GM12878 (cell line): ENCODE measurements around the gene PLEKHG4B.

Source experiments
- CBX5 ChIP-seq: sonication (generic); IDR thresholded peaks from 2 replicates; pipeline ENCODE4 v1.6.1; 2016; ENCODE audit warnings: low read depth, moderate library complexity, mild to moderate bottlenecking, inconsistent platforms
- JUNB ChIP-seq: IDR thresholded peaks from 2 replicates; pipeline ENCODE4 v1.6.1; 2016; ENCODE audit warnings: antibody characterized with exemption, mild to moderate bottlenecking
- JUND ChIP-seq: IDR thresholded peaks from 2 replicates; pipeline ENCODE4 v1.6.1; 2012; ENCODE audit warnings: low read depth, mild to moderate bottlenecking, low read length, improper control_type of control experiment, moderate library complexity
- MTA3 ChIP-seq: IDR thresholded peaks from 2 replicates; pipeline ENCODE4 v1.6.1; 2012; ENCODE audit warnings: low read length, inconsistent platforms, borderline replicate concordance
- POLR2AphosphoS2 ChIP-seq: IDR thresholded peaks from 2 replicates; pipeline ENCODE4 v1.6.1; 2011; ENCODE audit warnings: low read depth, mild to moderate bottlenecking, low read length, improper control_type of control experiment, moderate library complexity
- POLR2AphosphoS5 ChIP-seq: IDR thresholded peaks from 2 replicates; pipeline ENCODE4 v1.6.1; 2011; ENCODE audit warnings: mild to moderate bottlenecking, low read length, inconsistent platforms
- RAD21 ChIP-seq: IDR thresholded peaks from 2 replicates; pipeline ENCODE4 v1.6.1; 2011; ENCODE audit warnings: mild to moderate bottlenecking, low read depth, low read length, moderate library complexity; ENCODE audit not compliant: insufficient read depth
- RBBP5 ChIP-seq: fragments of 200-600 bp; sonication (generic); conservative IDR thresholded peaks from 2 replicates; pipeline ENCODE4 v1.6.1; 2016
- ZNF274 ChIP-seq: IDR thresholded peaks from one replicate; pipeline ENCODE4 v1.8.0; 2011; ENCODE audit not compliant: insufficient read length, insufficient read depth
- TF ChIP-seq, protein P1 (sequence below): fragments of 450-650 bp; conservative IDR thresholded peaks from 2 replicates; pipeline ENCODE4 v1.6.1; 2017; ENCODE audit warnings: mild to moderate bottlenecking, moderate library complexity
- TF ChIP-seq, protein P2 (sequence below): IDR thresholded peaks from 2 replicates; pipeline ENCODE4 v1.6.1; 2012; ENCODE audit warnings: mild to moderate bottlenecking, low read depth, low read length
- TF ChIP-seq, protein P3 (sequence below), 3 experiments: IDR thresholded peaks in 2 of 3; conservative IDR thresholded peaks in 1 of 3; 2 replicates each; pipeline ENCODE4 v1.5.1; 2011; ENCODE audit warnings: low read depth in 3 of 3, low read length in 3 of 3, mild to moderate bottlenecking in 3 of 3, control low read depth in 2 of 3, moderate library complexity in 2 of 3, inconsistent platforms in 1 of 3, mixed read lengths in 1 of 3; ENCODE audit not compliant: control insufficient read depth in 2 of 3, insufficient read depth in 1 of 3; ENCODE audit errors: extremely low read depth in 1 of 3

DNA sequence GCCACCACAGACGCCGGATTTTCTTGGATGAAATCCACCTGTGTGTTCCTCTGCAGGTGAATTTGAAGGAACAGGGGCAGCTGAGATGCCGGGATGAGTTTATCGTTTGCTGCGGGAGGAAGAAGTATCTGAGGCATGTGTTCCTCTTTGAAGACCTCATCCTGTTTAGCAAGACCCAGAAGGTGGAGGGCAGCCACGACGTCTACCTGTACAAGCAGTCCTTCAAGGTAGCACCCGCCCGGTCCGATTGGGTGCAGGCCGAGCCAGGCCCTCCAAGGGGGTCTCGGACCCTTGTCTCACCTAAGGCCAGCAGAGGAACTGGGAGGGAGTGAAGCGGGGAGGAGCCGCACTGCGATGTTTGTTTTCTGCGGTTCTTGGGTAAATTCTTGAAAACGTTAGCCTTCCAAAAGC lies 80.9 kb downstream of the PLEKHG4B start:
- TF ChIP-seq, protein P1, sequence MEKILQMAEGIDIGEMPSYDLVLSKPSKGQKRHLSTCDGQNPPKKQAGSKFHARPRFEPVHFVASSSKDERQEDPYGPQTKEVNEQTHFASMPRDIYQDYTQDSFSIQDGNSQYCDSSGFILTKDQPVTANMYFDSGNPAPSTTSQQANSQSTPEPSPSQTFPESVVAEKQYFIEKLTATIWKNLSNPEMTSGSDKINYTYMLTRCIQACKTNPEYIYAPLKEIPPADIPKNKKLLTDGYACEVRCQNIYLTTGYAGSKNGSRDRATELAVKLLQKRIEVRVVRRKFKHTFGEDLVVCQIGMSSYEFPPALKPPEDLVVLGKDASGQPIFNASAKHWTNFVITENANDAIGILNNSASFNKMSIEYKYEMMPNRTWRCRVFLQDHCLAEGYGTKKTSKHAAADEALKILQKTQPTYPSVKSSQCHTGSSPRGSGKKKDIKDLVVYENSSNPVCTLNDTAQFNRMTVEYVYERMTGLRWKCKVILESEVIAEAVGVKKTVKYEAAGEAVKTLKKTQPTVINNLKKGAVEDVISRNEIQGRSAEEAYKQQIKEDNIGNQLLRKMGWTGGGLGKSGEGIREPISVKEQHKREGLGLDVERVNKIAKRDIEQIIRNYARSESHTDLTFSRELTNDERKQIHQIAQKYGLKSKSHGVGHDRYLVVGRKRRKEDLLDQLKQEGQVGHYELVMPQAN = no peak
- TF ChIP-seq RBBP5 = no peak
- no peak for TF ChIP-seq ZNF274
- TF ChIP-seq, protein P2, sequence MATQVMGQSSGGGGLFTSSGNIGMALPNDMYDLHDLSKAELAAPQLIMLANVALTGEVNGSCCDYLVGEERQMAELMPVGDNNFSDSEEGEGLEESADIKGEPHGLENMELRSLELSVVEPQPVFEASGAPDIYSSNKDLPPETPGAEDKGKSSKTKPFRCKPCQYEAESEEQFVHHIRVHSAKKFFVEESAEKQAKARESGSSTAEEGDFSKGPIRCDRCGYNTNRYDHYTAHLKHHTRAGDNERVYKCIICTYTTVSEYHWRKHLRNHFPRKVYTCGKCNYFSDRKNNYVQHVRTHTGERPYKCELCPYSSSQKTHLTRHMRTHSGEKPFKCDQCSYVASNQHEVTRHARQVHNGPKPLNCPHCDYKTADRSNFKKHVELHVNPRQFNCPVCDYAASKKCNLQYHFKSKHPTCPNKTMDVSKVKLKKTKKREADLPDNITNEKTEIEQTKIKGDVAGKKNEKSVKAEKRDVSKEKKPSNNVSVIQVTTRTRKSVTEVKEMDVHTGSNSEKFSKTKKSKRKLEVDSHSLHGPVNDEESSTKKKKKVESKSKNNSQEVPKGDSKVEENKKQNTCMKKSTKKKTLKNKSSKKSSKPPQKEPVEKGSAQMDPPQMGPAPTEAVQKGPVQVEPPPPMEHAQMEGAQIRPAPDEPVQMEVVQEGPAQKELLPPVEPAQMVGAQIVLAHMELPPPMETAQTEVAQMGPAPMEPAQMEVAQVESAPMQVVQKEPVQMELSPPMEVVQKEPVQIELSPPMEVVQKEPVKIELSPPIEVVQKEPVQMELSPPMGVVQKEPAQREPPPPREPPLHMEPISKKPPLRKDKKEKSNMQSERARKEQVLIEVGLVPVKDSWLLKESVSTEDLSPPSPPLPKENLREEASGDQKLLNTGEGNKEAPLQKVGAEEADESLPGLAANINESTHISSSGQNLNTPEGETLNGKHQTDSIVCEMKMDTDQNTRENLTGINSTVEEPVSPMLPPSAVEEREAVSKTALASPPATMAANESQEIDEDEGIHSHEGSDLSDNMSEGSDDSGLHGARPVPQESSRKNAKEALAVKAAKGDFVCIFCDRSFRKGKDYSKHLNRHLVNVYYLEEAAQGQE = no peak
- TF ChIP-seq, protein P3, sequence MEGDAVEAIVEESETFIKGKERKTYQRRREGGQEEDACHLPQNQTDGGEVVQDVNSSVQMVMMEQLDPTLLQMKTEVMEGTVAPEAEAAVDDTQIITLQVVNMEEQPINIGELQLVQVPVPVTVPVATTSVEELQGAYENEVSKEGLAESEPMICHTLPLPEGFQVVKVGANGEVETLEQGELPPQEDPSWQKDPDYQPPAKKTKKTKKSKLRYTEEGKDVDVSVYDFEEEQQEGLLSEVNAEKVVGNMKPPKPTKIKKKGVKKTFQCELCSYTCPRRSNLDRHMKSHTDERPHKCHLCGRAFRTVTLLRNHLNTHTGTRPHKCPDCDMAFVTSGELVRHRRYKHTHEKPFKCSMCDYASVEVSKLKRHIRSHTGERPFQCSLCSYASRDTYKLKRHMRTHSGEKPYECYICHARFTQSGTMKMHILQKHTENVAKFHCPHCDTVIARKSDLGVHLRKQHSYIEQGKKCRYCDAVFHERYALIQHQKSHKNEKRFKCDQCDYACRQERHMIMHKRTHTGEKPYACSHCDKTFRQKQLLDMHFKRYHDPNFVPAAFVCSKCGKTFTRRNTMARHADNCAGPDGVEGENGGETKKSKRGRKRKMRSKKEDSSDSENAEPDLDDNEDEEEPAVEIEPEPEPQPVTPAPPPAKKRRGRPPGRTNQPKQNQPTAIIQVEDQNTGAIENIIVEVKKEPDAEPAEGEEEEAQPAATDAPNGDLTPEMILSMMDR (IDR thresholded peaks at IDR 0.05 in 2 of 3, conservative IDR thresholded peaks at IDR 0.05 in 1 of 3; ENCODE audit: control insufficient read depth in 2 of 3, extremely low read depth in 1 of 3, insufficient read depth in 1 of 3, low read depth in 3 of 3, low read length in 3 of 3) = no peak
- no peak for TF ChIP-seq POLR2AphosphoS5
- no peak for TF ChIP-seq POLR2AphosphoS2
- no peak for TF ChIP-seq JUND
- TF ChIP-seq RAD21 = no peak
- TF ChIP-seq JUNB = no peak
- TF ChIP-seq MTA3 = no peak
- TF ChIP-seq CBX5 = no peak
